Prostate gland (tissue), 2 donors: Measurements from ENCODE around the gene PIM3.

Experiments used
- POLR2A ChIP-seq: fragments of 450-650 bp; IDR thresholded peaks from one replicate; pipeline ENCODE4 v1.6.1; 2016; ENCODE audit warnings: antibody characterized with exemption, mild to moderate bottlenecking
- TF ChIP-seq, protein P1 (sequence below), 4 experiments: fragments of 200-600 bp in 2 of 4; fragments of 450-650 bp in 2 of 4; sonication (generic) in 2 of 4; IDR thresholded peaks; 1 replicate in 3 of 4; 2 replicates in 1 of 4; pipeline ENCODE4 v1.5.1; 2016 to 2019; ENCODE audit warnings: antibody characterized with exemption in 4 of 4, mild to moderate bottlenecking in 2 of 4, moderate library complexity in 2 of 4

DNA sequence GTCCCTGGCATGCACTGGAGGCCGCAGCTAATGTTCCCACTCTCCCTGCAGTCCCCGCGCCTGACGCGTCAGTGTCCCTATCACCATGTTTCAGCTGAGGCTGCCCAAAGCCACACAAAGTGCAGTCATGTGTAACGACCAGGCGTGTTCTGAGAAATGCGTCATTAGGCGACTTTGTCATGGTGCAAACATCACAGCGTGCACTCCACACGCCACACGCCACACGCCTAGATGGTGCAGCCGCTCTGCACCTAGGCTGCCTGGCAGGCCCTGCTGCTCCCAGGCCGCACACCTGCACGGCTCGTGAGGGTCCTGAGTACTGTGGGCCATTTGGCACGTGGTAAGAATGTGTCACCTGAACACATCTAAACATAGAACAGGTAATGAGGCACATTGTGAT, 39.7 kb upstream of the PIM3 start:
- no peak for TF ChIP-seq POLR2A
- TF ChIP-seq, protein P1, sequence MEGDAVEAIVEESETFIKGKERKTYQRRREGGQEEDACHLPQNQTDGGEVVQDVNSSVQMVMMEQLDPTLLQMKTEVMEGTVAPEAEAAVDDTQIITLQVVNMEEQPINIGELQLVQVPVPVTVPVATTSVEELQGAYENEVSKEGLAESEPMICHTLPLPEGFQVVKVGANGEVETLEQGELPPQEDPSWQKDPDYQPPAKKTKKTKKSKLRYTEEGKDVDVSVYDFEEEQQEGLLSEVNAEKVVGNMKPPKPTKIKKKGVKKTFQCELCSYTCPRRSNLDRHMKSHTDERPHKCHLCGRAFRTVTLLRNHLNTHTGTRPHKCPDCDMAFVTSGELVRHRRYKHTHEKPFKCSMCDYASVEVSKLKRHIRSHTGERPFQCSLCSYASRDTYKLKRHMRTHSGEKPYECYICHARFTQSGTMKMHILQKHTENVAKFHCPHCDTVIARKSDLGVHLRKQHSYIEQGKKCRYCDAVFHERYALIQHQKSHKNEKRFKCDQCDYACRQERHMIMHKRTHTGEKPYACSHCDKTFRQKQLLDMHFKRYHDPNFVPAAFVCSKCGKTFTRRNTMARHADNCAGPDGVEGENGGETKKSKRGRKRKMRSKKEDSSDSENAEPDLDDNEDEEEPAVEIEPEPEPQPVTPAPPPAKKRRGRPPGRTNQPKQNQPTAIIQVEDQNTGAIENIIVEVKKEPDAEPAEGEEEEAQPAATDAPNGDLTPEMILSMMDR (IDR thresholded peaks at IDR 0.05), result no peak
